Peyer's patch (tissue), 4 donors: ENCODE measurements around the gene ZNF654.
"Not testable (repeated sequence)": the region's sequence is repeated elsewhere in the genome, so short reads cannot be mapped to it uniquely, and the experiment has no call there.

Experiments
- POLR2A ChIP-seq, 2 donors: fragments of 450-650 bp; IDR thresholded peaks; one replicate each; pipeline ENCODE4 v1.5.1; 2017; ENCODE audit warnings: antibody characterized with exemption in 2 of 2, mild to moderate bottlenecking in 2 of 2, moderate library complexity in 2 of 2
- TF ChIP-seq, protein P1 (sequence below), 6 experiments: fragments of 450-650 bp in 4 of 6; fragments of 200-600 bp in 2 of 6; sonication (generic) in 1 of 6; IDR thresholded peaks; one replicate each; pipeline ENCODE4 v1.5.1; 2017 to 2019; ENCODE audit warnings: antibody characterized with exemption in 6 of 6, mild to moderate bottlenecking in 3 of 6, moderate library complexity in 1 of 6

GRCh38 chr3:88118603-88119002, 59.5 kb downstream of the ZNF654 start:
- not testable (repeated sequence) for TF ChIP-seq POLR2A (IDR thresholded peaks at IDR 0.05)
- TF ChIP-seq, protein P1, sequence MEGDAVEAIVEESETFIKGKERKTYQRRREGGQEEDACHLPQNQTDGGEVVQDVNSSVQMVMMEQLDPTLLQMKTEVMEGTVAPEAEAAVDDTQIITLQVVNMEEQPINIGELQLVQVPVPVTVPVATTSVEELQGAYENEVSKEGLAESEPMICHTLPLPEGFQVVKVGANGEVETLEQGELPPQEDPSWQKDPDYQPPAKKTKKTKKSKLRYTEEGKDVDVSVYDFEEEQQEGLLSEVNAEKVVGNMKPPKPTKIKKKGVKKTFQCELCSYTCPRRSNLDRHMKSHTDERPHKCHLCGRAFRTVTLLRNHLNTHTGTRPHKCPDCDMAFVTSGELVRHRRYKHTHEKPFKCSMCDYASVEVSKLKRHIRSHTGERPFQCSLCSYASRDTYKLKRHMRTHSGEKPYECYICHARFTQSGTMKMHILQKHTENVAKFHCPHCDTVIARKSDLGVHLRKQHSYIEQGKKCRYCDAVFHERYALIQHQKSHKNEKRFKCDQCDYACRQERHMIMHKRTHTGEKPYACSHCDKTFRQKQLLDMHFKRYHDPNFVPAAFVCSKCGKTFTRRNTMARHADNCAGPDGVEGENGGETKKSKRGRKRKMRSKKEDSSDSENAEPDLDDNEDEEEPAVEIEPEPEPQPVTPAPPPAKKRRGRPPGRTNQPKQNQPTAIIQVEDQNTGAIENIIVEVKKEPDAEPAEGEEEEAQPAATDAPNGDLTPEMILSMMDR (IDR thresholded peaks at IDR 0.05): not testable (repeated sequence)
